Measurements from ENCODE around the gene CHADL. TPM values are rescaled to one million over a fixed set of nuclear protein-coding genes. Genes with fewer than 3 reads are reported as not detected.

The CHADL gene
- polyA plus RNA-seq, 1 donor, result 2.7 TPM

GRCh38 chr22:41231369-41231768 lies 9.4 kb downstream of the CHADL start:
- no peak for DNase-seq

- DNase-seq, result no peak
These were observed 10.3 kb downstream of the CHADL start for GRCh38 chr22:41230401-41230785.

- DNase-seq, result no peak
These were observed 10.9 kb downstream of the CHADL start for GRCh38 chr22:41229730-41230400.

DNA sequence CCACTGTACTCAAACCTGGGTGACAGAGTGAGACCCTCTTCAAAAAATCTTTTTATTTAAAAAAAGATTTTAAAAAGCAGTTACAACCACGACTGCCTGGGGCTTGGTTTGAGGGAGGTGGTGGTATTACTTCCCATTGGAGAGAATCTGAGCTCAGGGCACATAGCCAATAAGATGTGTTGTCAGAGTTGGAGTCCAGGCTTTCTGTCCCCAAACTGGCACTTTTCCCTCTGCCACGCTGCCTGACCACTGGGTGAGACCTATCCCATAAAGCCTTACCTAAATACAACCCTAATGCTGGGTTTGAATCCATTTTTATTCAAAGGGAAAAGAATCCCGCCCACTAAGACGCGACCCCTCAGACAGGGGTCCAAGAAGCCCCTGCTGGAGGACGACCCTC lies 11.5 kb downstream of the CHADL start:
- DNase-seq, result no peak

DNA sequence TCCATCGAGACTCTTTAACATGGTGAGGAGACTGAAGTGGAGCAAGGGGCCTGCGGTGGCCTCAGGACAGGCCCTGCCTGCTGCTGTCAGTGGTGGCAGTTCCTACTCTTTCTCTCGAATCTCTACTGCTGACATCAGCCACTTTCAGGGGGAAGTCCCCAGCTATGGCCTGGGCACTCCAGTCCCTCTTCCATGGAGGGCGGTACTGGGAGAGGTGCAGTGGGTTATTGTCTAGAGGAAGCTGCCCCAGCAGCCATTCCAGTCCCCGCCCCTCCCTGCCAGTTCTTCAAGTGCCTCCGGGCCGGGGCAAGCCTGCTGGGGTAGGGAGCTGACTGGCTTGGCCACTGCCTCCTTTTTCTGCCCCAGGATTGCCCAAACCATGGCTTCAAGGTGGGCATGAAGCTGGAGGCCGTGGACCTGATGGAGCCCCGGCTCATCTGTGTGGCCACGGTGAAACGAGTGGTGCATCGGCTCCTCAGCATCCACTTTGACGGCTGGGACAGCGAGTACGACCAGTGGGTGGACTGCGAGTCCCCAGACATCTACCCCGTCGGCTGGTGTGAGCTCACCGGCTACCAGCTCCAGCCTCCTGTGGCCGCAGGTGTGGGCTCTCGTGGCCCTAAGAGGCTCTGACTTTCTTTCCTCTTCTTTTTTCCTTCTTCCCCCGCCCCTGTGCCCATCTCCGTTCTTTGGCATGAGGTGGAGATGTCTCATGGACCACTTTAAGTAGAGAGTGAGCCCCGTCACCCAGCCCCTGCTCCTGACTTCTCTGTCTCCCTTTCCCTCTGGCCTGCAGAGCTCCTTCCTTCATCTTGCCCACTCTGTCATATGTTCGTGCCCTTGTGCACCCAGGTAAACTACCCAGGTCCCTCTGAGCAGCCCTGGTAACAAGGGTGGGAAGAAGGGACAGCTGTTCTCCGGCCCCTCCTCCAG lies 13.7 kb downstream of the CHADL start:
- DNase-seq, result no peak

DNA sequence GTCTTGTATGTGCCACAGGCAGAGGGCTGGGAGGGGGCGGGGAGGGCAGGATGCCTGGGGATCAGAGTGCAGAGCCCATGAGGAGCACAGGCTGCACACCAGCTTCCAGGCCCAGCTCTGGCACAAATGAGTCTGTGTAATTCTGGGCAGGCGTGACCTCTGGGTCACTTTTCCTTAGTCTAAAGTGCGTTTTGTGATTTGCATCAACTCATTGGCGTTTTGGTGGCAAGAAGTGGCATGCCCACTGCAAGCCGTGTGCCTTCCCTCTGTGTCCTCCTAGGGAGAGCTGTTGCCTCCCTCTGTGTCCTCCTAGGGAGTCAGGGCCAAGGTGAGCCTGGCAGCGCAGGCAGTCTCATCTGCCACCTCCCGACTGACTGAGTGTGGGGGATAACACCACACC lies 17.2 kb downstream of the CHADL start:
- no peak for DNase-seq

- no peak for DNase-seq
These were observed 17.8 kb downstream of the CHADL start for GRCh38 chr22:41222846-41223507.

DNA sequence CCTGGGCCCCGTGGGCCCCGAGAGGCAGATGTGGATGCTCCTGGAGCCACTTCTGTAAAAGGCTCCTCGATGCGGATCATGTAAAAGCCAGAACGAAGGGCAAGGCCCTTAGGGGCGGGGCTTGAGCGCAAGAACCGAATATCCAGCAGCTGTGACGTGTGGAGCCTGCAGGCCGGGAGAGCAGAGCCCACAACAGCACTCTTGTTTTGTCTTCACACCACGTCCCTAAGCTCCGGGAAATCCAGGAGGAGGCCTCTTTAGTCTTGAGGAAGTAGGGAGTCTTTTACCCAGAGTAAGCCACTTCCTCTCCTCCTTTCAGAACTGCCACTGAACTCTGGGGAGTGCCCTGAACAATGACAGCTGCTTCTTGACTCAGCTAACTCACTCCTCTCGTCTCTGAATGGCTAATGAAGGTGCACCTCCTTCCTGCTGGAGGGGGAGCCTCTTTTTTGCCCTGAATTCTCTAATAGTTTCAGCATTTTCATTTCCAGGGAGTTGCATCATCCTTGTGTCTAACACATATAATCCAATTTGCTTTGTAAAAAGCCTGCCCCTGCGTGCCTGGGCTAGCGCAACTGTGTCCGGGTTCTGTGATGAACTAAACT lies 23.1 kb downstream of the CHADL start:
- DNase-seq, result no peak

DNA sequence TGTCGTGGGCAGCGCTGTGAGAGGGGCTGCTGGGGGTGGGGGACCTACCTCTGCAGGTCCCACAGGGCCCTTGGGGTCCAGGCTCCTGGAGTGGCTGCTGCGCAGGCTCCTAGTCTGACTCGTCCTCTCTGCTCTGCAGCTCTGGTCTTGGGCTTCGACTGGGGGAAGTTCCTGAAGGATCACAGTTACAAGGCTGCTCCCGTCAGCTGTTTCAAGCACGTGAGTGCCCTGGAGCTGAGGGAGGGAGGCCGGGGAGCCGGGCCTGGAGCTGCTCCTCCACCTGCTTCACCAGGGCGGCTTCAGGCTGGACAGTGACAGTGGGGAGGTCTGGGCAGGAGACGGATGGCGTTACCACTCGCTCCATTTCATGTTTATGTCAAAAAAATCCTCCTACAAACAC lies 23.7 kb downstream of the CHADL start:
- no peak for DNase-seq

- DNase-seq, result no peak
These were observed 24.8 kb downstream of the CHADL start for GRCh38 chr22:41215926-41216325.

- no peak for DNase-seq
These were observed 25.3 kb downstream of the CHADL start for GRCh38 chr22:41215409-41215808.

- no peak for DNase-seq
These were observed 34.0 kb downstream of the CHADL start for GRCh38 chr22:41206719-41207118.

DNA sequence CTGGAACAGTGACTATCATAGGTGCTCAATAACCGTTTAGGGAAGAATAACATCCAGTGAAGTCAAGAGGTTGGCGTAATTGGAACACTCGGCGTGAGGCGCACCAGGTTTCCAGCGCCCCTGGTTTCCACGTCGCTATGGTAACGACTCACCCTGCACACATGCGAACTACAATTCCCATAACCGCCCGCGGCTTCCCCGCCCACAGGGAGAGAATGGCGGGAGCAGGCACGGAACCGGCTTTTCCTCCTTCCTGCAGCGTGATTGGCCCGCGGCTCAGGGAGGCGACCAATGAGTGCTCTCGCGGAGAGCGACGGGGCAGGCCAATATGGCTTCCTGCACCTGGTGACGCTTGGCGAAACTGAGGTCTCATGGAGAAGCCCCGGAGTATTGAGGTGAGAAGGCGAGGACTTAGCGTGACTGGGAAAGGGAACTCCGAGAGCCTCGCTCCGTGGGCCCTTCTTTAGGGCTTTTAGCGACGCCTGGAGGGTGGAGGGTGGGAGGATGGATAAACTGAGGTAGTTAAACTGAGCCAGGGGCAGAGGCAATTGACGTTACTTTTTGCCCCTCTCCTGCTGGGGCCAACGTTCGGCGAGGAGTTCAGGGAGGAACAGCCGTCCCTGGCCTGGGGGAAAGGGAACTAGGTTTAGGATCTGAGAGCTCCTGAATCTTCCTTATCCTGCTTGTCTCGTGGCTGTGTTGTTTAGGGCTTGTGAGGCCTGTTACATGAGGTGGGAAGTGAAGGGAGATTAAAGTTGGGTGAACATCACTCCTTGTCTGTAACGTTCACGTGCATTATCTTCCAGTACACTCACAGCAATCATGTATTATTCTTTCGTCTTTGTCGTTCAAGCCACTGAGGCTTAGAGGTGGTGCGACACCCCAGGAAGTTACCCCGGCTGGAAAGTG lies 35.5 kb downstream of the CHADL start, which contains the start of gene L3MBTL2:
Gene L3MBTL2 (plus strand): TSS at position 321 of the 909 bp plus-strand sequence. CDS start 51 bp downstream, at position 372.
- DNase-seq, result peak; percentile 95

GRCh38 chr22:41204066-41204465 lies 36.7 kb downstream of the CHADL start:
- no peak for DNase-seq

DNA sequence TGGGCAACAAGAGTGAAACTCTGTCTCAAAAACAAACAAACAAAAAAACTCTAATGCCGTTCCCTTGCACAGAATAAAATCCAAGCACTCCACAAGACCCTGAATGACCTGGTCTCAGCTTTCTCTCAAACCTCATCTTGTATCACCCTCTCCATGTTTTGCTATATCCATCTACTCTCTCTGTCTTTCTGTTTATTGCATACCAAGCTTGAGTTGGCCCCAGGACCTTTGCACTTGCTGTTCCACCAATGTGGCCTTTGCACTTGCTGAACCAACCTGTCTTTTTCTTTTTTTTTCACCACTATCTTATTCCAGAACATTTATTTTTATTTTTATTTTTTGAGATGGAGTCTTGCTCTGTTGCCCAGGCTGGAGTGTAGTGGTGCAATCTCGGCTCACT lies 37.6 kb downstream of the CHADL start:
- DNase-seq, result no peak

- no peak for DNase-seq
These were observed 39.6 kb downstream of the CHADL start for GRCh38 chr22:41201141-41201540.

GRCh38 chr22:41198027-41198580 lies 42.6 kb downstream of the CHADL start:
- DNase-seq, result no peak

DNA sequence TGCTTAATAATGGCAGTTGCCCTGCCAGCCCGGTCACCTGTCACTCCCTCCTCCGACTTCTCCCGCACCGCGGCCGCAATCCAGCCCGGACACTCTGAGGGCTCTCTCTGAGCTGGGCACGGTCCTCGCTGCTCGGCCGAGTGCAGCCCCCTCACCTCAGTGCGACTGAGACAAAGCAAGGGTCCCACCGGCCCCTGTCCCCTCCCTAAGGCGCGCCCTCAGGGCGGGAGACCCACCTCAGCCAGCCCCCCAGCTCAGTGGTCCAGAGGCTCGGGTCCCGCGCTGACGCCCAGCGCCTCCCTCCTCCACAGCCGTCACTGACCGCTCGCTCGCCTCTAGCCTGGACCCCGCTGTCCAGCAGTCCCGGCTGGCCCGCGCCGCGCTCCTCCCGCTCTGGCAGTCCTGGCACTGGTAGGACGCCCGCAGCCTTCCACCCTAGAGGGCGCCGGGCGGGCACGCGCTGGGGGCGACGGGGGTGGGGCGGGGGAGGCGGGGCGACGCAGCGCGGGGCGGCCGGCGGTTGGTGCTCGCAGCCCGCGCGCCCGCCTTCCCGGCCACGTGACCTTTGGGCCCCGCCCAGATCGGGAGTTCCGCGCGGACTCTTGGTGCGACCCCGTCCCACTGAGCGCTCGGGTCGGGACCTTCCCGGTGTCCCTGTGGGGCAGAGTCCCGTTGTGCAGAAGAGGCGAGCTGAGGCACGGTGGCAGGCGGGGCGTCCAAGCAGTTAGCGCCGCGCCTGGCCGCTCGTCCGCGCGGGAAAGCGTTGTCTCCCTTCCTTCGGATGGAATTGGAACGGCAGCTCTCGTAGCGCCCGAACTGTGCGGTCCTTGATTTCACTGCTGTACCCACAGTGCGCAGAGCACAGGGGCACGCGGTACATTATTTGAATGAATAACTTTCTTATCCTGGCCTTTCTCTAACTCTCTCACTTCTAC lies 43.4 kb downstream of the CHADL start:
- DNase-seq, result peak; percentile 63

GRCh38 chr22:41193829-41194228 lies 46.9 kb downstream of the CHADL start:
- no peak for DNase-seq

GRCh38 chr22:41191467-41191866 lies 49.3 kb downstream of the CHADL start:
- DNase-seq, result no peak
